Measurements from ENCODE around the gene FUZ.
A peak's percentile ranks its signal among the peaks of the same experiment; 100 is the strongest.

FUZ gene

GRCh38 chr19:49817964-49818648, 5.0 kb upstream of the FUZ start, which contains the start of gene MED25:
MED25 (plus strand) TSS chr19:49818289; CDS start chr19:49818342, 53 bp downstream.
- peak; percentile 93 for DNase-seq (ENCODE audit: low spot score)
- no peak for TF ChIP-seq CTCF (IDR thresholded peaks at IDR 0.05; ENCODE audit: extremely low read depth, missing control alignments)

GRCh38 chr19:49816590-49816989, 3.5 kb upstream of the FUZ start:
- no peak for DNase-seq (ENCODE audit: low spot score)
- TF ChIP-seq CTCF (IDR thresholded peaks at IDR 0.05; ENCODE audit: extremely low read depth, missing control alignments): no peak

GRCh38 chr19:49814010-49814409, 918 bp upstream of the FUZ start:
- no peak for TF ChIP-seq CTCF (IDR thresholded peaks at IDR 0.05; ENCODE audit: extremely low read depth, missing control alignments)
- no peak for DNase-seq (ENCODE audit: low spot score)

GRCh38 chr19:49812452-49812996, 568 bp downstream of the FUZ start:
- TF ChIP-seq CTCF (IDR thresholded peaks at IDR 0.05; ENCODE audit: extremely low read depth, missing control alignments): no peak
- DNase-seq (ENCODE audit: low spot score): no peak

- TF ChIP-seq CTCF (IDR thresholded peaks at IDR 0.05; ENCODE audit: extremely low read depth, missing control alignments): no peak
- DNase-seq (ENCODE audit: low spot score): no peak
Observed at GRCh38 chr19:49811328-49811727, 1.8 kb downstream of the FUZ start.

GRCh38 chr19:49809941-49810389, 3.1 kb downstream of the FUZ start:
- no peak for DNase-seq (ENCODE audit: low spot score)
- no peak for TF ChIP-seq CTCF (IDR thresholded peaks at IDR 0.05; ENCODE audit: extremely low read depth, missing control alignments)

- DNase-seq (ENCODE audit: low spot score): peak; percentile 65
- TF ChIP-seq CTCF (IDR thresholded peaks at IDR 0.05; ENCODE audit: extremely low read depth, missing control alignments): peak; percentile 21
Observed at GRCh38 chr19:49809160-49809940, 3.7 kb downstream of the FUZ start.

All from GM20000 (cell line).